Esophagus muscularis mucosa (tissue), 3 donors: Measurements from ENCODE around the gene TMEM190.

Source experiments
- CTCF ChIP-seq, 3 experiments: fragments of 200-600 bp in 2 of 3; fragments of 450-650 bp in 1 of 3; sonication (generic) in 2 of 3; IDR thresholded peaks; one replicate each; pipeline ENCODE4 v1.5.1; 2017 to 2019; ENCODE audit warnings: antibody characterized with exemption in 3 of 3, mild to moderate bottlenecking in 2 of 3, moderate library complexity in 1 of 3
- POLR2A ChIP-seq: fragments of 450-650 bp; IDR thresholded peaks from one replicate; pipeline ENCODE4 v1.6.1; 2017; ENCODE audit warnings: antibody characterized with exemption, moderate library complexity, mild to moderate bottlenecking, low read depth
- POLR2AphosphoS5 ChIP-seq, 2 donors: sonication (generic); formaldehyde crosslinking; IDR thresholded peaks; one replicate each; pipeline ENCODE4 v1.6.1; 2017; ENCODE audit warnings: antibody characterized with exemption in 2 of 2

GRCh38 chr19:55389386-55390317 is 13.0 kb downstream of the TMEM190 start:
- no peak for TF ChIP-seq CTCF (IDR thresholded peaks at IDR 0.05)
- TF ChIP-seq POLR2A, result no peak
- no peak for TF ChIP-seq POLR2AphosphoS5 (IDR thresholded peaks at IDR 0.05)
